Spinal cord (tissue), 10 donors: Measurements from ENCODE around the gene CACNA2D2. TPM values are rescaled to one million over a fixed set of nuclear protein-coding genes. Genes with fewer than 3 reads are reported as not detected.
A peak's percentile ranks its signal among the peaks of the same experiment; 100 is the strongest.

Source experiments
- DNase-seq, 6 donors: peaks; one replicate each; pipeline versions ENCODE4 v3.0.0 to v3.0.0-alpha.2; 2013 to 2015; ENCODE audit warnings: low spot score in 6 of 6, low read depth in 4 of 6
- H3K27ac ChIP-seq: one replicate; pipeline ENCODE4 v1.5.1; 2013; ENCODE audit warnings: low read depth, low read length, control low read depth
- H3K27me3 ChIP-seq: one replicate; pipeline ENCODE4 v1.6.1; 2013; ENCODE audit warnings: low read length; ENCODE audit not compliant: control insufficient read depth, insufficient read depth
- H3K36me3 ChIP-seq: one replicate; pipeline ENCODE4 v1.6.1; 2013; ENCODE audit warnings: low read length; ENCODE audit not compliant: control insufficient read depth, insufficient read depth
- H3K4me1 ChIP-seq: one replicate; pipeline ENCODE4 v1.6.1; 2013; ENCODE audit warnings: low read length; ENCODE audit not compliant: control insufficient read depth, insufficient read depth
- H3K4me3 ChIP-seq: one replicate; pipeline ENCODE4 v1.5.1; 2013; ENCODE audit warnings: low read depth, low read length, control low read depth
- H3K9me3 ChIP-seq: one replicate; pipeline ENCODE4 v1.6.1; 2013; ENCODE audit warnings: low read length; ENCODE audit not compliant: control insufficient read depth, insufficient read depth
- WGBS: methylation state at CpG from one replicate; pipeline ENCODE4 v1.1.5; 2013; ENCODE audit warnings: missing lambda C conversion rate; ENCODE audit not compliant: insufficient coverage; 5-methylcytosine and 5-hydroxymethylcytosine counted together
- polyA plus RNA-seq, 2 donors: library from polyadenylated mRNA; unstranded; fragments of 120-200 nt; gene quantifications; one replicate each; pipeline ENCODE4 v1.2.1, GENCODE V29; 2013; ENCODE audit not compliant: insufficient read length in 2 of 2
- total RNA-seq, 2 donors: library from RNA; depleted of rRNA in 1 of 2; stranded (reverse); fragments of 120-200 nt in 1 of 2; fragments of >200 nt in 1 of 2; gene quantifications; one replicate each; pipeline versions ENCODE4 v1.2.3 to v1.2.4, GENCODE V29; 2013 to 2014
- donor health status: healthy.

CACNA2D2 gene
- total and polyA plus RNA-seq, 4 donors = 11.6 to 59.2 (median 38.3) TPM

DNA sequence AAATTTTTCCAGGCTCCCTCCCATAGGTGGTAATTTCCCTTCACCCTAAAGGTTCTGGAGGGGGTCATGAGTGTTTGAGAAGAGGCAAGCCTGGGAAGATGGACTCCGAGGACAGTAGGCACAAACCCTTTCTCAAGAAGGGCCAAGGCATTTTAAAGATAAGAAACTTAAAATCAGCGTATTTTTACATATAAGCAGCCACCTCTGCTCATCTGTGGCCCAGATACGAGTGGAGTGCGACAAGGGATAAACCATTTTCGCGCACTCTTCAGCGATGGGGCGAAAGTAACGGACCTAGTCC is 163.3 kb downstream of the CACNA2D2 start:
- Histone ChIP-seq H3K9me3 (no peaks in the 10 kb centered on the region), H3K27ac (peak overlapping the region; percentile 27), H3K4me3 (peak overlapping the region; percentile 40), H3K36me3 (peaks cover 23% of the 10 kb centered on the region), H3K27me3 (peaks cover 17% of the 10 kb centered on the region), H3K4me1 (peaks cover 58% of the 10 kb centered on the region)
- WGBS = 34% methylated on average over 8 of the region's 9 CpGs
- DNase-seq = no peak

DNA sequence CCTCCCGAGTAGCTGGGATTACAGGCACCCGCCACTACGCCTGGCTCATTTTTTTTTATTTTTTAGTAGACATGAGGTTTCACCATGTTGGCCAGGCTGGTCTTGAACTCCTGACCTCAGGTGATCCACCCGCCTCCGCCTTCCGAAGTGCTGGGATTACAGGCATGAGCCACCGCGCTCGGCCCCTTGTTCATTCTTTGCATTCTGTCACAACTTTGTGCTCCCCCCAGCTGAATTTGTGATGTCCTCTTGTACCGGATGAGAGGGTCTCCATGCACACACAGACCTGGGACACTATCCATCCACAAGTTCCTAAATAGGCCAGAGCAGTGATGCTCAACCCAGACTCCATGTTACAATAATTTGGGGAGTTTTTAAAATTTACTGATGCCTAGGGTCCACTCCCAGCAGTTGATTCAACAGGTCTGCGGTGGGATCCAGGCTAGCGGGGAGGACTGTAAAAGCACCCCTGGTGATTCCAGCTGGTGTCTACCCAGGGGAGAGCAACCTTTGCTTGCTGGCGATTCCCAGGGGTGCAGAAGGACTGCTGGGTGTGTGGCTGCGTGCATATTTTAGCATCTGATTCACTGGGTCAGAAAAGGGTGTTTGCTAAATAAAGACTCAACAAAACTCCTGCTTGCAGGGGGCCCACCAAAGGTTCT is 163.8 kb downstream of the CACNA2D2 start:
- peaks cover 23% of the 10 kb centered on the region for H3K36me3 ChIP-seq
- WGBS = 85% methylated on average over 10 of the region's 14 CpGs
- H3K9me3 ChIP-seq = no peaks in the 10 kb centered on the region
- H3K4me1 ChIP-seq = peaks cover 56% of the 10 kb centered on the region
- peak overlapping the region; percentile 40 for H3K4me3 ChIP-seq
- H3K27me3 ChIP-seq = peaks cover 16% of the 10 kb centered on the region
- no peak for DNase-seq
- H3K27ac ChIP-seq = peak overlapping the region; percentile 27

DNA sequence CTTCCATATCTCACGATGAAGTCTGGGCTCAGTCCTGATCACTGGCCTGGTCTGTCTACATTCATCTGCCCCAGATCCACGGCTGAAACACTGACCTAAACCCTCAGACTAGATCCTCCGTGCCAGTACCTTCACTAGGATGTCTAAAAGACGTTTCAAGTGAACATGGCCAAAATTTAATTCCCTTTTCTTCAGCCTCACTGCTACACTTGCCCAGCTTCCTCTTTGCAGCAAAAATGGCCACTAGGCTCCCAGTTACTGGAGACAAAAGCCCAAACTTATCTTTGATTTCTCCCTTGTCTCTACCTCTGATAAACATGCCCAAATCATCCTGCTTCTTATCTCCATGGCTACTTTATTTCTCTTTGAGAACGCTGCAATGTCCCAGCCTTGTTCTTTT is 164.5 kb downstream of the CACNA2D2 start:
- no peaks in the 10 kb centered on the region for H3K9me3 ChIP-seq
- H3K27ac ChIP-seq = peak overlapping the region; percentile 54
- peaks cover 16% of the 10 kb centered on the region for H3K27me3 ChIP-seq
- H3K36me3 ChIP-seq = peaks cover 23% of the 10 kb centered on the region
- WGBS = 87% methylated on average over 5 of the region's 5 CpGs
- DNase-seq = no peak
- no peak overlapping the region for H3K4me3 ChIP-seq
- H3K4me1 ChIP-seq = peaks cover 56% of the 10 kb centered on the region

DNA sequence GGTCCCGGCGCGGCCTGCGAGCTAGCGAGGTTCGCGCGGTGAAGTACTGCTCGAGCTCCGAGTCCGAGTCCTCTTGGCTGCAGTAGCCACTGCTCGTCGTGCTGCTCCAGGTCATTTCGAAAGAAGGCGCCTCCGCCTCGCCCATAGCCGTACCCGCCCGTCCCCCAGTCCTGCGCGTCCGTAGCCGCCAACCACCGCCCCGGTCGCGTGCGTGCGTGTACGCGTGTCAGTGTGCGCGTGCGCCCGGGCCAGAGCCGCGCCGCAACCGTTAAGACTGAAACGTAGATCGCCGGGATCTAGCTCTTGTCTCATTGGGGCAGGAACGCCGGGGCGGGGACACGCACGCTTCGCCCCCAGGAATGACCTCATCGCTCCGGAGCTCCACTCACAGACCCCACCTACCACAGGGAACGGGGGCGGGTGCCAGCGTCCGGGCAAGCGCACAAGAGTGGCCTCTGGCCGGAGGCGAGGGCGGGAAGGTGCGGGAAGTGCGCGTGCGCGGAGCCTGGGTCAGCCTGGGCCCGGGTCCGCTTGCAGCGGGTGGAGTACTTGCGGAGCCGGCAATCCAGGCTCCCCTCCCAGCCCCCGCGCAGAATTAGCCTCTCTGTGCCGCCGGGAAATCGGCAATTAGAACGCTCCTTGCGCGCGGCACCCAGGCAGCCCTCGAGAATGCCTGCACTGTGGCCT is 166.1 kb downstream of the CACNA2D2 start:
- Histone ChIP-seq H3K27me3 (peaks cover 16% of the 10 kb centered on the region), H3K27ac (peak overlapping the region; percentile 95), H3K4me3 (peak overlapping the region; percentile 85), H3K9me3 (no peaks in the 10 kb centered on the region), H3K4me1 (peaks cover 53% of the 10 kb centered on the region), H3K36me3 (peaks cover 20% of the 10 kb centered on the region)
- WGBS = under 1% methylated on average over 79 of the region's 79 CpGs
- peak; percentile 92 to 99 (median 96) for DNase-seq

GRCh38 chr3:50336452-50337174 is 166.8 kb downstream of the CACNA2D2 start:
- peak overlapping the region; percentile 85 for H3K4me3 ChIP-seq
- no peaks in the 10 kb centered on the region for H3K9me3 ChIP-seq
- DNase-seq = peak in 1 of 6 donors; percentile 34
- H3K27me3 ChIP-seq = peaks cover 13% of the 10 kb centered on the region
- peaks cover 51% of the 10 kb centered on the region for H3K4me1 ChIP-seq
- peaks cover 21% of the 10 kb centered on the region for H3K36me3 ChIP-seq
- 0% methylated on average over 31 of the region's 31 CpGs for WGBS
- peak overlapping the region; percentile 95 for H3K27ac ChIP-seq

DNA sequence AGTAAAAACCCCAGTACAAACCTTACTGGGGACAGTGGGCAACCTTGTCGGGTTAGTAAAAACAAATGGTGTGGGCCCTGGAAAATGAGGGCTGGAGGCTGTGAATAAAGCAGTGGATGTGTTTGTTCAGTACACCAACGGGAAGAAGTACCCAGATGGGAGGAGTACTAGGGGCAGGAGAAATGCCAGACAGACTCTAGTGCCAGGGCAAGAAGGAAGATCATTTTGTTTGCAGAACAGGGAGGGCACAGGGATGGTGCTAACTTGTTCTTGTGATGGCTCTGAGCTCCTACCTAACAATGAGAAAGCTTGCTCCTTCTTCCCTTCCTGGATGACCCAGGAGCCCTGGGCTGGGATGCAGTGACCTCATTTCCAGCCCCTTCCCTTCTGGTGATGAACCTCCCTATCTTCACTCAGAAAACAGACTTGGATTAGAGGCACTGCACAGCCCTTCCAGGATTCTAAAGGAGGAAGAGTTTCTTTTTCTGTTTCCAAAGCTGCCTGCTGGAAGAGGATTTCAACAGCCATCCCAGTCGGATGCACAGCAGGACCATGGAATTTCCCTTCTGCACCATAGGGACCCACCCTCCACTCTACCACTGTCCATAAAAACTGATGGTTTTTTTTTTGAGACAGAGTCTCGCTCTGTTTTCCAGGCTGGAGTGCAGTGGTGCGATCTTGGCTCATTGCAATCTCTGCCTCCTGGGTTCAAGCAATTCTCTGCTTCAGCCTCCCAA is 168.9 kb downstream of the CACNA2D2 start:
- Histone ChIP-seq H3K9me3 (no peaks in the 10 kb centered on the region), H3K27ac (peak overlapping the region; percentile 29), H3K4me1 (peaks cover 33% of the 10 kb centered on the region), H3K27me3 (no peaks in the 10 kb centered on the region), H3K4me3 (no peak overlapping the region), H3K36me3 (peaks cover 35% of the 10 kb centered on the region)
- 79% methylated on average over 5 of the region's 5 CpGs for WGBS
- no peak for DNase-seq

DNA sequence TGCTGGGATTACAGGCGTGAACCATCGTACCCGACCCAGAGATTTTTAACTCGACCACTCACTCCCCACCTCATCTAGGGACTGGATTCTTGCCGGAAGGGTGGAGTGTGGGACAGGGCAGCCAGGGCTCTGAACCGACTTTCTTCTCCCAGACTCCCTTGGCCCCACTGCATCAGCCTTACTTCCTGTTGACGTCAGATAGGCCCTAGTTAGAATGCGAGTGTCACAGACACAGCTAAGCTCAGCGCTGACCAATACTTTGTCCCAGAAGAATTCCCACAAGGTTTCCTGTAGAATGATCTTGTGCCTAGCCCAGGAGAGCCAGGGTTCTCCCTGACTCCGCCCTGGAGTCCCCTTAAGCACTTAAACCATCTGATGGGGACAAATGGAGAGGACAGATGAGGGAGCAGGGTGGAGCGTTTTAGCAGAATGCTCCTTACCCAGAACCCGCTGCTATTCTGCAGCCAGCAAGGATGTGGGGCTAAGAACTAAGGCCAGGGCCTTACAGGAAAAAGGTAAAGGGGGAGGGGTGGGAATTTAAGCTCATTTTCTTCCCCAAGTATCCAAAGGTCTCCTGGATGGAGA is 169.6 kb downstream of the CACNA2D2 start:
- H3K4me1 ChIP-seq = peaks cover 32% of the 10 kb centered on the region
- H3K36me3 ChIP-seq = peaks cover 40% of the 10 kb centered on the region
- H3K27ac ChIP-seq = peak overlapping the region; percentile 29
- no peaks in the 10 kb centered on the region for H3K27me3 ChIP-seq
- WGBS = 84% methylated on average over 5 of the region's 12 CpGs
- H3K4me3 ChIP-seq = no peak overlapping the region
- H3K9me3 ChIP-seq = no peaks in the 10 kb centered on the region
- DNase-seq = no peak

DNA sequence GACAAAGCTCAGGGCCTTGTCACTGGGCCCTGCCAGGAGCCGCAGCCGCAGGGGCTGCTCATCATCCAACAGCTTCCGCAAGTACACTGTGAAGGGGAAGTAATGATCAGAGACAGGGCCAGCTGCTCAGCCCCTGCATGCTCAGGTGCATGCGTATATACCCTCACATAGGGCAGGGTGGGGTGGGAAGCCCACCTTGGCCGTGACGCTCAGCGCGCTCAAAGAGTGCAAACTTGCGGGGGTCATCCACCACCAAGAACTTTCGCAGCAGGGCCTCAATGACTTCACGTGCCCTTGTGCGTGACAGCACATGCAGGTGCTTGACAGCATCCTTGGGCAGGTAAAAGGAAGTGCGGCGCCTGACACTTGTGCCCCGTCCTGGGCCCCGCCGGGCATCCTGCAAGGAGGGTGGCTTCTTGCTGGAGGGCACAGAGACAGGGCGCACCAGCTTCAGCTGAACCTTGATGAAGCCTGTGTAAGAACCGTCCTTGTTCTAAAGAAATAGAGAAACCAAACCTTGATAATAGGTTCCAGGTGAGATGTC is 172.0 kb downstream of the CACNA2D2 start:
- H3K4me3 ChIP-seq = no peak overlapping the region
- no peaks in the 10 kb centered on the region for H3K9me3 ChIP-seq
- peaks cover 33% of the 10 kb centered on the region for H3K4me1 ChIP-seq
- H3K36me3 ChIP-seq = peaks cover 43% of the 10 kb centered on the region
- no peaks in the 10 kb centered on the region for H3K27me3 ChIP-seq
- DNase-seq = no peak
- H3K27ac ChIP-seq = no peak overlapping the region
- WGBS = 99% methylated on average over 19 of the region's 19 CpGs

- Histone ChIP-seq H3K4me1 (peaks cover 22% of the 10 kb centered on the region), H3K4me3 (no peak overlapping the region), H3K27ac (no peak overlapping the region), H3K27me3 (no peaks in the 10 kb centered on the region), H3K9me3 (no peaks in the 10 kb centered on the region), H3K36me3 (peaks cover 54% of the 10 kb centered on the region)
- 96% methylated on average over 10 of the region's 10 CpGs for WGBS
- DNase-seq = no peak
Measured at GRCh38 chr3:50330330-50330729, 173.1 kb downstream of the CACNA2D2 start.
